Measurements from ENCODE around the gene CNDP2. TPM values are rescaled to one million over a fixed set of nuclear protein-coding genes. Genes with fewer than 3 reads are reported as not detected.

The CNDP2 gene
- total RNA-seq, 4 donors from 2014 or later: 71.8 to 87.8 (median 81.5) TPM

DNA sequence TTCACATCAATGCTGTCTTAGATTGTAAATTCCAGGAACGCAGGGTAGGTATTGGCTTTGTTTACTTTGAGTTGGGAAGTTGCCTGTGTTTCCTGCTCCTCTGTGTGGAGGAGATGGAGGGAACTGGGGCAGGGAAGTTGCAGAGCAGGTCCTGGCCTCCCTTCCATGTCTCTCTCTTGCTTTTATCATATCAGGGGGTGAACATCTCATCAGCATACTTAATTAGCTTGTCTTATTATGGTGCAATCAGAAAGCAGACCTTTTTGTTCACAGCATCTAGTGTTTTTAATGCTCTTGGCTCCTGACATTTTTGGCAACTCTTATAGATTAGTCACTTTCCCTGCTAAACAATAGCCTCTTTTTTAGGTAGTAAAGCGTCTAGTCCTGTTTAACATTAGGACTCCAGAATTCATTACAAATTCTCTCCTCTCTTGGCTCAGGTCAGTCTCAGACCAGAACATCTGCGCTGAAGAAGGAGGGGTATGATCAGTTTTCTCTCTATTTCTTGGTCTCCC lies 27.6 kb upstream of the CNDP2 start:
- no peak overlapping the region for H3K27ac ChIP-seq
- WGBS, 2 donors: 26 to 31% methylated on average over 3 of the region's 3 CpGs

DNA sequence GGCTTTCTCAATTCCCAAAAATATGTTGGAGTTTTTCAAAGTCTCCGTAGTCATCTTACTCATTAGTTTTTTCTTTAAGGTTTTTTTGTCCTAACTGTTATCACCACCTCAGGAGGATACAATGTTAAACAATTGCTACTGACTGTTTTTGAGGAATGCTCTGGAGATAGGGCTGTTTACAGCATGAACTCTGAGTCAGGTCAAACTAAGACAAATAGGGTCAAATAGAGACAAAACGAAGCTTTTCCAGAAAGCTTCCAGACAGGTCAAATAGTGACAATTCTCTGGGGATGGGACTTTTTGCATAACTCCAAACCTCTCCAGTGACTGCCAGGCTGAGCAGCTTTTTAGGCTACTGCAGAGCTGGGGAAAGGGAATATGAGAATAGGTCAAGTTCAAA lies 23.9 kb upstream of the CNDP2 start:
- TF ChIP-seq POLR2A (IDR thresholded peaks at IDR 0.05) (no peak), EP300 (IDR thresholded peaks at IDR 0.05) (no peak)
- TF ChIP-seq, protein P1, sequence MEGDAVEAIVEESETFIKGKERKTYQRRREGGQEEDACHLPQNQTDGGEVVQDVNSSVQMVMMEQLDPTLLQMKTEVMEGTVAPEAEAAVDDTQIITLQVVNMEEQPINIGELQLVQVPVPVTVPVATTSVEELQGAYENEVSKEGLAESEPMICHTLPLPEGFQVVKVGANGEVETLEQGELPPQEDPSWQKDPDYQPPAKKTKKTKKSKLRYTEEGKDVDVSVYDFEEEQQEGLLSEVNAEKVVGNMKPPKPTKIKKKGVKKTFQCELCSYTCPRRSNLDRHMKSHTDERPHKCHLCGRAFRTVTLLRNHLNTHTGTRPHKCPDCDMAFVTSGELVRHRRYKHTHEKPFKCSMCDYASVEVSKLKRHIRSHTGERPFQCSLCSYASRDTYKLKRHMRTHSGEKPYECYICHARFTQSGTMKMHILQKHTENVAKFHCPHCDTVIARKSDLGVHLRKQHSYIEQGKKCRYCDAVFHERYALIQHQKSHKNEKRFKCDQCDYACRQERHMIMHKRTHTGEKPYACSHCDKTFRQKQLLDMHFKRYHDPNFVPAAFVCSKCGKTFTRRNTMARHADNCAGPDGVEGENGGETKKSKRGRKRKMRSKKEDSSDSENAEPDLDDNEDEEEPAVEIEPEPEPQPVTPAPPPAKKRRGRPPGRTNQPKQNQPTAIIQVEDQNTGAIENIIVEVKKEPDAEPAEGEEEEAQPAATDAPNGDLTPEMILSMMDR (IDR thresholded peaks at IDR 0.05): no peak
- no peak overlapping the region for H3K27ac ChIP-seq
- H3K4me1 ChIP-seq: peaks cover 0 to 7% (median 0%) of the 10 kb centered on the region in 4 donors
- DNase-seq (ENCODE audit: low spot score in 2 of 2): no peak
- WGBS, 2 donors: 38 to 45% methylated on average over 2 of the region's 2 CpGs
- no peak overlapping the region for H3K4me3 ChIP-seq
- H3K9me3 ChIP-seq: no peaks in the 10 kb centered on the region
- H3K36me3 ChIP-seq: no peaks in the 10 kb centered on the region
- no peaks in the 10 kb centered on the region for H3K27me3 ChIP-seq

More for the DNA sequence above, 27.6 kb upstream of the CNDP2 start:
- Histone ChIP-seq H3K36me3 (no peaks in the 10 kb centered on the region), H3K4me3 (no peak overlapping the region), H3K27me3 (no peaks in the 10 kb centered on the region), H3K4me1 (peaks cover 0 to 7% (median 0%) of the 10 kb centered on the region in 4 donors), H3K9me3 (no peaks in the 10 kb centered on the region)
- DNase-seq (ENCODE audit: low spot score in 2 of 2): no peak
- TF ChIP-seq POLR2A (IDR thresholded peaks at IDR 0.05) (no peak), EP300 (IDR thresholded peaks at IDR 0.05) (no peak)
- TF ChIP-seq, protein P1 (IDR thresholded peaks at IDR 0.05): no peak

DNA sequence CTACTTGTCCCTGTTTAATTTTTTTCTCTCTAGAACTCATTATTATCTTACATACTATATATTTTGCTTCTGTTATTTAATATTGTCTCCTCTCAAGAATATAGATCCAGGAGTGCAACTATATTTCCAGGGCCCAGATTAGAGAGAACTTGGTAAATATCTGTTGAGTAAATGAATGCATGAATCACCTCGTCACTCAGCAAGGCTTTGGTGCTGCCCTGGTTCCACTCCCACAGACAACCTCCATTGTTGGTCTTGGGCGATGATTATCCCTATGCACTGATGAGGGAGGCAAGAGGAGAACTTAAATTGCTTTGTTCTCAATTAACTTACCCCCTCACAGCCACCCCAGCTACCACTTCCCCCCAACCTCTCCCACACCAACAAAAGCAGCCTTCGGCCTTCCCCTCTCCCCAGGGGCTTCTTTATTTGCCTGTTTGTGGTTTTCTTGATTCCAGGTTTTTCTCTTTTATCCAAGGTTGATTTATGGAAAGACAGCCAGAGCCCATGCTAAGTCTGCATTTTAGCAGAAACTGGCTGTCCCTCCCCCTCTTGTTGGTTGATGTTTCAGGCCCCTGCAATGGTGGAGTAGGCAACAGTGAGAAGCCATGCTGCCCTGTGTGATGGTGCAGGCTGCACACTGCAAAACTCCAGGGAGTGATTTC lies 22.1 kb upstream of the CNDP2 start:
- DNase-seq (ENCODE audit: low spot score in 2 of 2): no peak
- no peaks in the 10 kb centered on the region for H3K4me1 ChIP-seq
- H3K4me3 ChIP-seq: no peak overlapping the region
- no peaks in the 10 kb centered on the region for H3K9me3 ChIP-seq
- no peak overlapping the region for H3K27ac ChIP-seq
- TF ChIP-seq, protein P1 (IDR thresholded peaks at IDR 0.05): no peak
- TF ChIP-seq EP300 (IDR thresholded peaks at IDR 0.05): no peak
- no peak for TF ChIP-seq POLR2A (IDR thresholded peaks at IDR 0.05)
- 77 to 88% methylated on average over 3 of the region's 3 CpGs for WGBS, 2 donors
- H3K27me3 ChIP-seq: no peaks in the 10 kb centered on the region
- H3K36me3 ChIP-seq: no peaks in the 10 kb centered on the region

DNA sequence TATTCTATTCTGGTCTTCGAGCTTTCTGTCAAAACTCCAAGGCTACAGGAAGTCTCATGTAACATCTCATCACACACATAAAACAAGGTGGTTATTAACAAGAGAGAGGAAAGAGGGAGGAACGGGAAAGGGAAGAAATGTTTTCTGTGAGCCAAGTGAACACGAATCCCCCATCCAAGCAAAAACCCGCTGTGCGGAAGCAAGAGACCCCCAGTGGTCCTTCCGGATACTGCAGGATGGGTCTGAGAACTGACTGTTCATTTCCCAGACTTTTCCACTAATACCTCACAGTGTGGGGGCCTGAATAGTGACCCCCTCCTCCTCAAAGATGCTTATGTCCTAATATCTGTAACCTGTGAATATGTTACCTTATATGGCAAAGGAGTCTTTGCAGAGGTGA lies 20.0 kb upstream of the CNDP2 start:
- Histone ChIP-seq H3K27ac (no peak overlapping the region), H3K9me3 (no peaks in the 10 kb centered on the region), H3K36me3 (no peaks in the 10 kb centered on the region), H3K27me3 (no peaks in the 10 kb centered on the region), H3K4me1 (no peaks in the 10 kb centered on the region), H3K4me3 (no peak overlapping the region)
- WGBS, 2 donors: 22 to 27% methylated on average over 6 of the region's 6 CpGs
- DNase-seq (ENCODE audit: low spot score in 2 of 2): peak in 1 of 2 donors; percentile 37
- TF ChIP-seq, protein P1 (IDR thresholded peaks at IDR 0.05): peak; percentile 29 to 62 (median 49)
- TF ChIP-seq POLR2A (IDR thresholded peaks at IDR 0.05): no peak

DNA sequence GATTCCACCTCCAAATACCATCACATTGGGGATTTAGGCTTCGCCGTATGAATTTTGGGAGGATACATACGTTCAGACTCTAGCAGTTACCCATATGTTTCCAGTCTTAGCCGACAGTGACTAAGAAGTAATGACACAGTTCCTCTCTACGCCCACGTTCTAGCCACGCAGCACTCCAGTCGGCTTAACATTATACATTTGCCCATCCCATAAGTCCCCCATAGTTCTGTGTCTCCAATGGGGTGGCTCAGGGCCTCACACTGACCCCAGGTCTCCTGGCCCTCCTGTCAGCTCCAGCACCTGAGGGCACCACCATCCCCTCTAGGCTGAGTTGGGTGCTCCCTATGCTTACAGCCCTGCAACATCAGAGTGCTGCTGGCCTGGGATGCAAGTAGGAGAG lies 18.4 kb upstream of the CNDP2 start:
- TF ChIP-seq, protein P1 (IDR thresholded peaks at IDR 0.05): no peak
- TF ChIP-seq POLR2A (IDR thresholded peaks at IDR 0.05) (no peak), EP300 (IDR thresholded peaks at IDR 0.05) (no peak)
- no peak overlapping the region for H3K27ac ChIP-seq
- no peaks in the 10 kb centered on the region for H3K4me1 ChIP-seq
- no peaks in the 10 kb centered on the region for H3K9me3 ChIP-seq
- WGBS, 2 donors: 82% methylated on average over 8 of the region's 8 CpGs
- no peaks in the 10 kb centered on the region for H3K36me3 ChIP-seq
- no peaks in the 10 kb centered on the region for H3K27me3 ChIP-seq
- no peak overlapping the region for H3K4me3 ChIP-seq
- DNase-seq (ENCODE audit: low spot score in 2 of 2): no peak
